Neuronal stem cell (in vitro differentiated cells): ENCODE data around the gene COX10.

Source experiments
- DNase-seq: peaks from one replicate; pipeline ENCODE4 v3.0.0-alpha.2; 2013; ENCODE audit warnings: low spot score
- H2AFZ ChIP-seq: one replicate; pipeline ENCODE4 v1.6.1; 2013; ENCODE audit warnings: mild to moderate bottlenecking, low read length, inconsistent platforms
- H2AK5ac ChIP-seq: 2 replicates; pipeline ENCODE4 v1.6.1; 2013; ENCODE audit warnings: low read depth, mild to moderate bottlenecking, inconsistent platforms, low read length, moderate library complexity, mixed read lengths
- H2BK120ac ChIP-seq: 2 replicates; pipeline ENCODE4 v1.6.1; 2013; ENCODE audit warnings: low read depth, mild to moderate bottlenecking, inconsistent platforms, low read length, moderate library complexity, mixed read lengths
- H2BK12ac ChIP-seq: one replicate; pipeline ENCODE4 v1.6.1; 2013; ENCODE audit warnings: low read length, inconsistent platforms
- H2BK15ac ChIP-seq: 2 replicates; pipeline ENCODE4 v1.6.1; 2013; ENCODE audit warnings: mild to moderate bottlenecking, low read length, inconsistent platforms, mixed read lengths
- H2BK5ac ChIP-seq: one replicate; pipeline ENCODE4 v1.6.1; 2013; ENCODE audit warnings: inconsistent platforms, mild to moderate bottlenecking, low read length, moderate library complexity
- H3K14ac ChIP-seq: one replicate; pipeline ENCODE4 v1.6.1; 2013; ENCODE audit warnings: low read length, inconsistent platforms
- H3K18ac ChIP-seq: 2 replicates; pipeline ENCODE4 v1.6.1; 2013; ENCODE audit warnings: low read length, inconsistent platforms
- H3K23ac ChIP-seq: 2 replicates; pipeline ENCODE4 v1.6.1; 2013; ENCODE audit warnings: low read depth, mild to moderate bottlenecking, mixed read lengths, low read length, inconsistent platforms; ENCODE audit not compliant: poor library complexity
- H3K27ac ChIP-seq: replicated peaks from 3 replicates; pipeline ENCODE4 v1.5.1; 2013; ENCODE audit warnings: low read length, inconsistent platforms
- H3K27me3 ChIP-seq, 3 experiments: 2 replicates each; pipeline ENCODE4 v1.6.1; 2013; ENCODE audit warnings: low read length in 3 of 3, mild to moderate bottlenecking in 2 of 3, inconsistent platforms in 1 of 3, low read depth in 1 of 3, mixed read lengths in 1 of 3, moderate library complexity in 1 of 3; ENCODE audit not compliant: control insufficient read depth in 3 of 3, insufficient read depth in 3 of 3
- H3K36me3 ChIP-seq, 2 donors: replicated peaks in 1 of 2; 2 replicates each; pipeline ENCODE4 v1.6.1; 2013; ENCODE audit warnings: low read length in 2 of 2; ENCODE audit not compliant: control insufficient read depth in 2 of 2, insufficient read depth in 2 of 2
- H3K4ac ChIP-seq: 2 replicates; pipeline ENCODE4 v1.6.1; 2013; ENCODE audit warnings: inconsistent platforms, mild to moderate bottlenecking, low read length, moderate library complexity
- H3K4me1 ChIP-seq, 2 donors: 1 replicate in 1 of 2; 2 replicates in 1 of 2; pipeline ENCODE4 v1.6.1; 2013; ENCODE audit warnings: low read length in 2 of 2, low read depth in 1 of 2; ENCODE audit not compliant: control insufficient read depth in 2 of 2, insufficient read depth in 1 of 2
- H3K4me2 ChIP-seq: one replicate; pipeline ENCODE4 v1.6.1; 2013; ENCODE audit warnings: mild to moderate bottlenecking, low read length, inconsistent platforms; ENCODE audit not compliant: insufficient read depth, poor library complexity, severe bottlenecking
- H3K4me3 ChIP-seq, 2 donors: 2 replicates each; pipeline ENCODE4 v1.5.1; 2013; ENCODE audit warnings: low read length in 2 of 2, mild to moderate bottlenecking in 2 of 2, inconsistent platforms in 1 of 2, moderate library complexity in 1 of 2
- H3K79me1 ChIP-seq: one replicate; pipeline ENCODE4 v1.6.1; 2013; ENCODE audit warnings: low read depth, mild to moderate bottlenecking, inconsistent platforms, low read length, moderate library complexity
- H3K9ac ChIP-seq: one replicate; pipeline ENCODE4 v1.6.1; 2013; ENCODE audit warnings: mild to moderate bottlenecking, low read depth, low read length, inconsistent platforms; ENCODE audit not compliant: poor library complexity
- H3K9me3 ChIP-seq, 2 donors: replicated peaks in 1 of 2; 2 replicates each; pipeline versions ENCODE3 to v1.6.1; 2013; ENCODE audit warnings: low read length in 2 of 2, mild to moderate bottlenecking in 2 of 2, inconsistent platforms in 1 of 2, low read depth in 1 of 2, mixed read lengths in 1 of 2, moderate library complexity in 1 of 2; ENCODE audit not compliant: control insufficient read depth in 2 of 2, insufficient read depth in 1 of 2
- H4K8ac ChIP-seq: one replicate; pipeline ENCODE4 v1.6.1; 2013; ENCODE audit warnings: low read depth, mild to moderate bottlenecking, inconsistent platforms, low read length, moderate library complexity
- H4K91ac ChIP-seq: one replicate; pipeline ENCODE4 v1.6.1; 2013; ENCODE audit warnings: low read length, low read depth, mild to moderate bottlenecking, inconsistent platforms; ENCODE audit not compliant: poor library complexity
- WGBS, 2 donors: extraction: QIAGEN DNeasy Blood & Tissue Kit; methylation state at CpG; one replicate each; pipeline ENCODE4 v1.1.7; 2013; ENCODE audit warnings: missing lambda C conversion rate in 2 of 2, mixed read lengths in 1 of 2; ENCODE audit not compliant: insufficient read length in 2 of 2, insufficient replicate concordance in 1 of 2; ENCODE audit errors: extremely low coverage in 2 of 2; 5-methylcytosine and 5-hydroxymethylcytosine counted together

COX10 gene

GRCh38 chr17:14068542-14069250 lies 608 bp upstream of the COX10 start:
- Histone ChIP-seq H4K91ac (no peak overlapping the region), H3K14ac (no peak overlapping the region), H3K4me1 (peaks cover 4 to 6% of the 10 kb centered on the region in 2 donors), H2BK5ac (no peak overlapping the region), H3K27ac (no peak overlapping the region), H3K79me1 (peaks cover 2% of the 10 kb centered on the region), H2BK12ac (no peak overlapping the region), H2BK15ac (no peak overlapping the region), H3K27me3 (no peaks in the 10 kb centered on the region), H3K23ac (peak overlapping the region; percentile 63), H3K18ac (peak overlapping the region; percentile 62), H3K4ac (no peak overlapping the region), H2AK5ac (no peak overlapping the region), H2AFZ (peak overlapping the region; percentile 93), H3K36me3 (peaks cover 0 to 35% of the 10 kb centered on the region in 2 donors), H3K9ac (peak overlapping the region; percentile 66), H3K4me2 (peak overlapping the region; percentile 72), H2BK120ac (no peak overlapping the region), H4K8ac (no peak overlapping the region), H3K4me3 (peak overlapping the region; percentile 93 to 96), H3K9me3 (peaks cover 0 to 39% of the 10 kb centered on the region in 2 donors)
- DNase-seq = no peak
- no CpG with 5 or more reads among the region's 25 CpGs for WGBS, 2 donors

GRCh38 chr17:14070344-14070984 lies 1.2 kb downstream of the COX10 start:
- Histone ChIP-seq H2AK5ac (no peak overlapping the region), H2BK15ac (no peak overlapping the region), H3K4ac (no peak overlapping the region), H3K4me3 (peak overlapping the region in 1 of 2 donors; percentile 96), H3K9ac (no peak overlapping the region), H3K27me3 (no peaks in the 10 kb centered on the region), H3K27ac (no peak overlapping the region), H3K4me2 (no peak overlapping the region), H4K8ac (no peak overlapping the region), H3K14ac (no peak overlapping the region), H2AFZ (no peak overlapping the region), H2BK5ac (no peak overlapping the region), H4K91ac (no peak overlapping the region), H3K36me3 (peaks cover 0 to 34% of the 10 kb centered on the region in 2 donors), H3K18ac (no peak overlapping the region), H2BK12ac (no peak overlapping the region), H2BK120ac (no peak overlapping the region), H3K4me1 (peaks cover 4 to 6% of the 10 kb centered on the region in 2 donors), H3K23ac (no peak overlapping the region), H3K9me3 (peaks cover 0 to 22% of the 10 kb centered on the region in 2 donors), H3K79me1 (peaks cover 2% of the 10 kb centered on the region)
- no CpG with 5 or more reads among the region's 6 CpGs for WGBS, 2 donors
- no peak for DNase-seq

- H2BK120ac ChIP-seq = no peak overlapping the region
- H3K27me3 ChIP-seq = no peaks in the 10 kb centered on the region
- no peak overlapping the region for H3K14ac ChIP-seq
- H3K4ac ChIP-seq = no peak overlapping the region
- H2BK5ac ChIP-seq = no peak overlapping the region
- no peak overlapping the region for H3K23ac ChIP-seq
- H3K79me1 ChIP-seq = peaks cover 2% of the 10 kb centered on the region
- no peak overlapping the region for H3K9ac ChIP-seq
- no peak overlapping the region for H2AFZ ChIP-seq
- H3K18ac ChIP-seq = no peak overlapping the region
- H3K9me3 ChIP-seq = peaks cover 0 to 3% of the 10 kb centered on the region in 2 donors
- WGBS, 2 donors = 100% methylated on average over 1 of the region's 5 CpGs
- DNase-seq = no peak
- H2BK15ac ChIP-seq = no peak overlapping the region
- H3K4me3 ChIP-seq = no peak overlapping the region
- no peak overlapping the region for H4K91ac ChIP-seq
- peaks cover 4 to 36% of the 10 kb centered on the region in 2 donors for H3K36me3 ChIP-seq
- H3K4me1 ChIP-seq = peaks cover 4 to 13% of the 10 kb centered on the region in 2 donors
- H2AK5ac ChIP-seq = no peak overlapping the region
- H2BK12ac ChIP-seq = no peak overlapping the region
- no peak overlapping the region for H4K8ac ChIP-seq
- no peak overlapping the region for H3K27ac ChIP-seq
- H3K4me2 ChIP-seq = no peak overlapping the region
Observed at GRCh38 chr17:14072881-14073280, 3.6 kb downstream of the COX10 start.

GRCh38 chr17:14078027-14078426 lies 8.7 kb downstream of the COX10 start:
- Histone ChIP-seq H3K23ac (no peak overlapping the region), H3K27me3 (no peaks in the 10 kb centered on the region), H2AFZ (no peak overlapping the region), H3K4ac (no peak overlapping the region), H3K4me1 (peaks cover 0 to 15% of the 10 kb centered on the region in 2 donors), H3K36me3 (peaks cover 6 to 75% of the 10 kb centered on the region in 2 donors), H3K79me1 (no peaks in the 10 kb centered on the region), H2BK120ac (no peak overlapping the region), H2BK5ac (no peak overlapping the region), H4K91ac (no peak overlapping the region), H3K9ac (no peak overlapping the region), H2AK5ac (no peak overlapping the region), H3K4me2 (no peak overlapping the region), H3K4me3 (no peak overlapping the region), H2BK15ac (no peak overlapping the region), H3K27ac (no peak overlapping the region), H4K8ac (no peak overlapping the region), H2BK12ac (no peak overlapping the region), H3K18ac (no peak overlapping the region), H3K14ac (no peak overlapping the region), H3K9me3 (peaks cover 0 to 3% of the 10 kb centered on the region in 2 donors)
- DNase-seq = no peak
- WGBS, 2 donors = no CpG with 5 or more reads among the region's 3 CpGs
